GM19238 (cell line): ENCODE data around the gene XXYLT1.

Source experiments
- DNase-seq: peaks from one replicate; pipeline ENCODE4 v3.0.0; 2011; ENCODE audit warnings: low spot score; ENCODE audit not compliant: insufficient read length

The XXYLT1 gene

DNA sequence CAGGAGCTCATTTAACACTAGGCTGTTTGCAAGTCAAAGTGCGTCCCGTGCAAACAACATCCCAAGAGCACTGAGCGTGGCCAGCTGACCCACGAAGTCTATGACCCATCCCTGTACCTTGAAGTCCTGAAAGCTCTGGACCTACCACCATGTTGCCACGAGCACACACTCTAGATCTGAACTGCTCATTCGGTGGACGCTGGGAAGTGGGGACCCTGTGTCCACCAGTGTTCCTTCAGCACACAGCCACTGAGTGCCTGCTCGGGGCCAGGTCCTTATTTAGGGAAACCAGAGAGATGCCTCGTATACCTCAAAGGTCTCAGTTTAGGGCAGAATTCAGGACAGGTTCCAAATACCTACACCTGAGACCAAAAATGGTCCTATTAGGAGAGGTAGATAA lies 236.9 kb downstream of the XXYLT1 start:
- no peak for DNase-seq

DNA sequence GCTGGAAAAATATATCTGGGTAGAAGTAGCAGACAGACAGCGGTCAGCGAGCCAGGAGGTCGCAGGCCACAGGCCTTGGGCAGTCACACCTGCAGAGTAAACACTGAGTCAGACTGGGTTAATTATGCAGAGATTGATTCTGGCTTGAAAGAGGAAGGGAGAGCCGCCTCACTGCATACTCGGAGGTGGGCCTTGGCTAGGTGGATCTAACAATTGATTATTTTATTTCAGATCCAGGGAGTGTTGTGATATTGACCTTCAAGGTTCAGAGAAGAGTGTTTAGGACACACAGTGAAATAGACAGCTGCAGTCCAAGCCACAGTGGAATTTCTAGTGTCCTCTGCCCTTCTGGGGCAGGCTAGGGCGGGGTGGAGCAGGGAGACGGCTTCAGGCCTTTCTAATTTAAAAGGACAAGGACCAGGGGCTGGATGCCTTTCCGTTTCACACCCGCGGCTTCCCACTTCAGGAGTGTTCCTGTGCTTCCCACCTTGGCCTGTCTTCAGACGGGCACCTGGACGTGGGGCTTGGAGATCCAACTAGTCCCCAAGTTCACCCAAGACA lies 237.3 kb downstream of the XXYLT1 start:
- no peak for DNase-seq

DNA sequence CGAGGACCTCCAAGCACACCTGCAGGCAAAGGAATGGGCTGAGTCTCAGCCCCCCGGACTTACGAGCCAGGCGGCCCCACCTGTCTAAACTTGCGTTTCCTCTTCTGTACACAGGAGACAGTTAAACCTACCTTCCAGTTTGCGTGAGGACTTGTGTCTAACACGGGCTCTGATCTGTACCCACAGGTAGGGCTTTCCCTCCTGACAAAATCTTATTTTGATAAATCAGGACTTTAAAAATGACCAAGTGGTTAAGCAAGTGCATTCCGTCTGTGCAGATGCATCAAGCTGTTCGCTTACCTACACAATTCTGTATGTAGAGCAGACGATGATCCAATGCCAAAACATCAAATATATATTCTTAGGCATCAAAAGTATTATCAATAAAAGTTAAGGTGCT lies 238.0 kb downstream of the XXYLT1 start:
- DNase-seq, result no peak

DNA sequence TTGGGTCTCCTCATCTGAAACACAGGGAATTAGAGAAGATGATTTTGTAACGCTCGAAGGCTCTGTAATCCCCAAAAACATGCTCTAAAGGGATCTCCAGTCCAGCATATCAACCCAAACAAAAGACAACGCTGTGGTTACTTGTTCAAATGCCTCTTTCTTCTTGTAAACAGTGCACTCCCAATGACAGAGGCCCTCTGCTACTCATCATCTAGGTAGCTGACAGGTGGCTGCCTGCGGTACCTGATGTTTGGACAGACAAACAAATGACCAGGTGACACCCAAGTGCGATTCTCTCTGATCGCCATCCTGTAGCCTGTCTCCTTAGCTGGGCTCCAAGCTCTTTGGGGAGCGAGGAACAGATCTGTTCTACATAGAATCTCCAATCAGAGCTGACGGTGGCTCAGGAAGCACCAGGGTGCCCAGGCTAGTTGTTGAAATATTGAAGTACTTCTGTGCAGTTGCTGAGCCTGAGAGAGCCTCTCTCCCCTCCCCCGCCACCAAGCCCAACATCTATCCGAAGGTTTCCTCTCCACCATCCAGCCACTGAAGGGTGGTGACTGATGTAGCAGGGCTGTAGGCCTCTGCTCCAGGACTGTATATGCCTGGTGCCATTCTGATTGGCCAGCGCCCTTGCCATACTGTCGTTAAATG lies 238.7 kb downstream of the XXYLT1 start:
- no peak for DNase-seq

DNA sequence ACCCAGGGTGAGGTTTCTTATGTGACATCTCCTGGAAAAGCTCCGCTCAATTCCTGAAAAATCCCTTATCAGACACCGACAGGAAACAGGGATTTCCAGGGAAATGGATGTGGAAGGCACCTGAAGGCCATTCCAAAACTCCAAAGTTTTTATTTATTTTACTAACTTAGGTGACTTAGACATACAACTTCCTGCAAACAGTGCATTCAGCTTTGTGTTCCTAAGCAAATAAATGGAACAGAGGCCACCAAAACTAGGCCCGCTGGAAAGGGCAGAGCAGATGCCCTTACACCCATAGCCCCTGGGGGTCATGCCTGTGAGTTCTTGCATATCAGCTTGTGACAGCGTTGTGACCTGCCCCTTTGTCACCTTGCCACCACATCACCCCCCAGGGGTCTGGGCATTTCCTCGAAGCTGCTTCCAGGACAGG lies 239.4 kb downstream of the XXYLT1 start:
- no peak for DNase-seq

DNA sequence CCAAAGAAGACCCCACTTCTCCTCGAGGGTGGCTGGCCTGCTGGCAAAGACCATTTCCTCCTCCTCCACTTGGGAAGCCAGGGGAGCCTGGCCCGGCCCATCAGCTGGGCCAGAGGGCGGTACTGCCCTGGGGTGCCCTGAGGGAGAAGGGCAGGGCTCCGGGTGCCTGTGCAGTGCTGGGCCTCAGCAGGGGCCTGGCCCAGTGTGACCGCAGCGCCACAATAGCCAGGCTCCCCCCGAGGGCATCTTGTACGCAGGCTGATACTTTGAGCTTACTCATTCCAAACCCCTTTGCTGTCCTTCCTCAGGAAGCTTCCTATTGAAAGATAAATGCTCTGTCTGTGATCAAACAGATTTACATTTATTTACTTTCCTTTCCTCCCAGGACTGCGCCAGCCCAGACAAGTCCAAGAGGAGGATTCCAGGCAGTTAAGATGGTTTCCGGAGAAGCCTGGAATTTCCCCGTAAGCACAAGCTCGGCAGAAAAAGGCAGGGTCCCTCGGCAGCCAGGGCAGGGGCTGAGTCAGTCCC lies 240.1 kb downstream of the XXYLT1 start:
- DNase-seq, result no peak

DNA sequence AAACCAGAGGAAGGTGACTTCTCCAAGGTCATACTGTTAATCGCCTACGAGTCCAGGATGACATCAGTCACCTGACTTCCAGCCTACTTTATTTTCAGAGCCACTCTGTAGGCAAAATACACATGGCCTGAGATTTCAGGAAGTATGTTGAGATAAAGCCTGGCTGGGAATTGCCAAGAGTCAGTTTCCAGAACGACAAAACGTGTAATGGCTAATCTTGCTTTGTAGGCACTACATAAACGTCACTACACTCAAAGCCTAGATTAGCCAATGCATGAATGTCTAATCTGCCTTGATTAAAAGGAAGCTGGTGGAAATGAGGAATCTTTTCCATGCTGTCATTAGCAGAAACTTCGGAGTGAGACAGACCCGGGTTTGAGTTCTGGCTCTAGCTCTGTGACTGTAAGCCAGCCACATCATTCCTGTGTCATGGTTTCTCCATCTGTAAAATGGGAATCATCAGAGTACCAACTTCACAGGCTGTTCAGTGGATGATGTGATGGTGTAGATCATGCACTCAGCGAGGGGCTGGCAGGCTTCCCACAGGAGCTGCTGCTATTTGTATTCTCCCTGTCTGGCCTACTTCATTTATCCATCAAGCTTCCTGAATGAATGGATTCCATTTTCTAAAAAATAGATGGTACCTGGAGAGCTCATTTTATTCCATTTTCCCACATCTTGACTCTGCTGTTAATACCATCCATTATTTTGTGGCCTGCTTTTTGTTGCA lies 241.9 kb downstream of the XXYLT1 start:
- DNase-seq, result no peak

DNA sequence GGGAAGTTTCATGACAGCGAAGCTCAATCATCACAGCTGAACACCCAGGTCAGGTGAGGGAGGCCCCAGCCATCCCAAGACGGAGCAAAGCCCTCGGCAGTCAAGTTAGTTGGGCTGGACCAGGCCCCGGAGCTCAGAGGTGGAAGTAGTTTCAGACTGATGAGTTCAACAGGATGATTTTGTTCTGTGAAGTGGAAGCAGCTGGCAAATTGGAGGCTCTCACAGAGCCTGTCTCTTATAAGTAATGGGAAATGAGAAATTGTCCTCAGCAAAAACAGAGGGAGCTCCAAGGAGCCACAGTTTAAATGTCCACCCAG lies 245.1 kb downstream of the XXYLT1 start:
- no peak for DNase-seq

DNA sequence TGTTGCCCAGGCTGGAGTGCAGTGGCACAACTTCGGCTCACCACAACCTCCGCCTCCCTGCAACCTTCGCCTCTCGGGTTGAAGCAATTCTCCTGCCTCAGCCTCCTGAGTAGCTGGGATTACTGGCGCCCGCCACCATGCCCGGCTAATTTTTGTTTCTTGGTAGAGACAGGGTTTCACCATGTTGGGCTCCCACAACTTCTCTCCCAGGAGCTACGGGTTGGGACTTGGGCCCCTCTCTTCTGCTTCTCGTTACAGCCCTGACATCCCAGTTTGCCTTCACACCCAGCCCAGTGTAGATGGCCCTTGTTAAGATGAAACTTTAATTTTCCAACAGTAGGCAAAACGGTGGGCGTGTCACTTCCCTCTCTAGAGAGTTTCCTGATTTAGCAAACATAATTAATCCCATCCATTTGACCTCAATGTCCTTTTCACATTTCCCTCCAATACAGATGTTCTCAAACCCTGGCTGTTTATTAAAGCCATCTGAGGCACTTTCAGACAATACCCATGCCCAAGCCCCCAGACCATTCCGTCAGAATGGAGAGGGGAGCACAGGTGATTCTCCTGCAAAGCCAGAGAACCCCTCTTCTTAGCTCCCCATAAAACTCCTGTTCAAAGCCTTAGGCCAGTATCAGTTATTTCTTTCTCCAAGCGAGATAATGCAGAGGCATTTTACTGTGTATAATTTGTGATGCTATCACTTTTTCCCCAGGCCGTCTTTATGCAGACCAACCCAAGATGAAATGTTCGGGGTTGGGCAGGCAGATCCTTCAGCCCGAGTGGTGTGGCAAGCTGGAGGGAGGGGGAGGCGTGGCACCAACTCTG lies 245.7 kb downstream of the XXYLT1 start:
- DNase-seq, result no peak

DNA sequence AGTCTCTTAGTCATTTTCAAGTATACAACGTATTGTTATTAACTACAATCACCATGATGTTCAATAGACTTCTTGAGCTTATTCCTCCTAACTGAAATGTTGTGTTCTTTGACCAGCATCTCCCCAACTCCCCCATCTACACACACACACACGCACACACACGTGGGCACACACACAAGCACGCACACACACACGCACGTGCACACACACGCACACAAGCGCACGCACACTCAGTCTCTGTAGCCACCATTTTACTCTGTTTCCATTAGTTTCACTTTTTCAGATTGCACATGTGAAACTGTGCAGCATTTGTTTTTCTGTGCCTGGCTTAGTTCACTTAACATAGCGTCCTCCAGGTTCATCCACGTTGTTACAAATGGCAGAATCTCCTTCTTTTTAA lies 247.0 kb downstream of the XXYLT1 start:
- no peak for DNase-seq

DNA sequence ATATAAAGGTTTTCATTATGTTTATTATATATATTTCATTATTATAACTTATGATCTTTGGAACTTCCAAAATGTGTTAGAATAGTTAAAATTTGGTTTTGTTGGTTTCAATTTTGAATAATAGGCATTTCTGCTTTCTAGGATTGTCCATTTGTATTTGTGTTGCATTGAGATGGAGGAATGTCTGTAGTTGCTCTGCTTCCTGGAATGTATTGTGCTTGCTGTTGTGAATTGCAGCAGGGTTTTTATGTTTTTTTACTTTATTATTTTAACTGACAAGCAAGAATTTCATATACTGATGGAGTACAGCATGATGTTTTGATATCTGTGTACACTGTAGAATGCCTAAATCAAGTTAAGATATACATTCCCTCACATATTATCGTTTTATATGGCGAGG lies 247.4 kb downstream of the XXYLT1 start:
- no peak for DNase-seq

DNA sequence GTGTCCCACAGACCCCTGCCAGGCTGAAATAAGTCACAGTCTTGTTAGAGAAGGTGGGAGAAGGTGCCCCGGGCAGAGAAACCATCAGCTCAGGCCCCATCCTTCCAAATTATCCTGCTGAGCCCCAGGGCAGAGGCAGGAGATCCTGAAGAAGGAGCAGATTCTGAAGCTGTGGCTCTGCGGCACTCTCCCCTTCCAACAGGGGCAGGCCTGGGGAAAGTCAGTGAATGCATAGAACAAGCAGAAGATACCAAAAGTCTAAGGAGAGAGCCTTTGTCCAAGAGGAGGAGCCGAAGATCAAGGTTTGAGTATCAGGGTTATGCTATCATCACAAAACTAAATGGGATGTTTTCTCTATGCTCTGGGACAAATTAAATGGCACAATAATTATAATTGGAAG lies 249.3 kb downstream of the XXYLT1 start:
- DNase-seq, result no peak

DNA sequence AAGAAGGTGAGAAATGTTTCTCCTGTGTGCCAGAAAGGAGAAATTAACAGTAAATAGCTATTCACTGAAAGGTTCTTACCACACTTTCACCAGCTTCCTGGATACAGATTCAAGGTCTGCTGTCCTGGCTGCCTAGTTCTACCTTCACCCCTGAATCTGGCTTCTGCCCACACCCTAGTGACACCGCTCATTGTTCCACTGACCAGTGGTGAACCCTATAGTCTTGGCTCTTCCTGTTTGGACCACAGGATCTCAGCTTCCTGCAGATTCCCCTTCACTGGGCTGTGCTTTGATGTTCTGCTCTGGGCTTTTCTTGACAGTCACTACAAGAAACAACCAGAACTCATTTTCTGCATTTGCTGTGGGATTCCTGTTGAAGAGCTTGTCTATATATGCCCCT lies 250.0 kb downstream of the XXYLT1 start:
- DNase-seq, result no peak

DNA sequence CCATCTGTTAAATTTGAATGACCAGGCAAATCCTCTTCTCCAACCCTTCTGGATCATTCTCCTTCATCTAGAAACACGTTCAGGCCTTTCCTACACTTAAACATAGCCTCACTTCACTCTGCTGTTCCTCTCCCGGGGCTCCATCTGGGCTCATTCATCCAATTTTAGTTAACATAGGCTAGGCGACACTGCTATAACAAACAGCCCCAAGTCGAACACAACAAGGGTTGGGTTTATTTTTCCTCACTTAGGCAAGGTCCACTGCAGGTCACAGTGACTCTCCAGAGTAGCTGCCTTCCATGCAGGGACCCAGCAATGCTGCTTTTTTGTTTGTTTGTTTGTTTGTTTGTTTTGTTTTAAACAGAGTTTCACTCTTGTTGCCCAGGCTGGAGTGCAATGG lies 250.8 kb downstream of the XXYLT1 start:
- DNase-seq, result no peak

DNA sequence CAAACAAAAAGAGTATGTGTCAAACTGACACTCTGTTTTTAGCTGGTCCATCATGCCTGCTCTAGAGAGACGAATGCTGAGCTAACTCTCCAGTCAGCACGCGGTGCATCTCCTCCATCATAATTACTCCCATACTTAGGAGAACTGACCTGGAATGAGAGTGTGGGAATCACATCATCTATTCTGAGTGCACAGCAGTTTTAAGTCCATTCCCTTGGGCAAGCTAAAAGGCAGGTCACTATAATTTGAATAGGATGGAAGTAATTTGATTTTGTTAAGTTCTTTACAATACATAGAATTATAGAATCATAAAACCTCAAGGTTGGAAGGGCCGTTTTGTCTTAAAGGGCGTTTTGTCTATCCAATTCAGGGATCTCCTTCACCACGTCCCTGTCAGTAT lies 251.6 kb downstream of the XXYLT1 start:
- DNase-seq, result no peak
